HG02623 (cell line): ENCODE measurements around the gene SSTR5.

Experiments
- ATAC-seq: cut with Tn5 transposase; IDR thresholded peaks from one replicate; pipeline ENCODE4 v1.9.1; 2021; ENCODE audit warnings: moderate library complexity; ENCODE audit not compliant: unreplicated experiment

The SSTR5 gene

GRCh38 chr16:1039762-1040161 is 32.8 kb upstream of the SSTR5 start:
- ATAC-seq, result no peak

- ATAC-seq, result no peak
Measured at GRCh38 chr16:1040346-1040745, 32.2 kb upstream of the SSTR5 start.

GRCh38 chr16:1042049-1042744 is 30.4 kb upstream of the SSTR5 start:
- ATAC-seq, result no peak

- ATAC-seq, result no peak
Measured at GRCh38 chr16:1042866-1043265, 29.7 kb upstream of the SSTR5 start.

- ATAC-seq, result no peak
Measured at GRCh38 chr16:1043881-1044451, 28.6 kb upstream of the SSTR5 start.

GRCh38 chr16:1044460-1045309 is 27.9 kb upstream of the SSTR5 start:
- no peak for ATAC-seq

GRCh38 chr16:1045310-1045992 is 27.1 kb upstream of the SSTR5 start:
- no peak for ATAC-seq

- no peak for ATAC-seq
Measured at GRCh38 chr16:1045993-1046911, 26.3 kb upstream of the SSTR5 start.

GRCh38 chr16:1047123-1047522 is 25.4 kb upstream of the SSTR5 start:
- no peak for ATAC-seq

- ATAC-seq, result no peak
Measured at GRCh38 chr16:1047801-1048200, 24.7 kb upstream of the SSTR5 start.

GRCh38 chr16:1048442-1049112 is 24.0 kb upstream of the SSTR5 start:
- ATAC-seq, result no peak

GRCh38 chr16:1049113-1049975 is 23.2 kb upstream of the SSTR5 start:
- no peak for ATAC-seq

GRCh38 chr16:1049976-1050247 is 22.6 kb upstream of the SSTR5 start:
- ATAC-seq, result no peak

GRCh38 chr16:1050516-1050915 is 22.0 kb upstream of the SSTR5 start:
- no peak for ATAC-seq

GRCh38 chr16:1050921-1051320 is 21.6 kb upstream of the SSTR5 start:
- no peak for ATAC-seq

- ATAC-seq, result no peak
Measured at GRCh38 chr16:1051446-1051845, 21.1 kb upstream of the SSTR5 start.

GRCh38 chr16:1052721-1053120 is 19.8 kb upstream of the SSTR5 start:
- no peak for ATAC-seq

- no peak for ATAC-seq
Measured at GRCh38 chr16:1053121-1053521, 19.4 kb upstream of the SSTR5 start.

GRCh38 chr16:1053700-1054368 is 18.7 kb upstream of the SSTR5 start:
- ATAC-seq, result no peak
